H1 (cell line): ENCODE data around the gene SORBS1. TPM values are rescaled to one million over a fixed set of nuclear protein-coding genes. Genes with fewer than 3 reads are reported as not detected.
A peak's percentile ranks its signal among the peaks of the same experiment; 100 is the strongest.

ENCODE experiments used
- CTCF ChIA-PET: fragments of 300-600 bp; sonication (Branson Sonifier 250); formaldehyde crosslinking; loops from one replicate; lab custom pipeline; 2021; ENCODE audit not compliant: partially characterized antibody; lab: Charles Lee
- POLR2A ChIA-PET: fragments of 300-600 bp; sonication (Branson Sonifier 250); formaldehyde crosslinking; loops from one replicate; lab custom pipeline; 2021; ENCODE audit warnings: inconsistent platforms; ENCODE audit not compliant: partially characterized antibody; lab: Charles Lee
- DNase-seq, 2 experiments: peaks; one replicate each; pipeline versions ENCODE4 v3.0.0 to v3.0.0-alpha.2; 2010 to 2022; ENCODE audit warnings: low spot score in 2 of 2, low read depth in 1 of 2, mixed read lengths in 1 of 2
- FAIRE-seq: peaks from 2 replicates; lab custom pipeline; 2011; peaks lifted over from hg19 to GRCh38; lab: Jason Lieb, UNC
- H2AFZ ChIP-seq: 2 replicates; pipeline ENCODE4 v1.8.1; 2012; ENCODE audit warnings: low read length, inconsistent platforms
- H2AK5ac ChIP-seq: 2 replicates; pipeline ENCODE4 v1.6.1; 2013; ENCODE audit warnings: low read depth, low read length
- H2BK120ac ChIP-seq: replicated peaks from 2 replicates; pipeline ENCODE3; 2013; ENCODE audit warnings: low read depth, low read length, inconsistent platforms
- H2BK12ac ChIP-seq: 2 replicates; pipeline ENCODE4 v1.6.1; 2013; ENCODE audit warnings: low read depth, low read length
- H2BK15ac ChIP-seq: 2 replicates; pipeline ENCODE4 v1.6.1; 2013; ENCODE audit warnings: low read length
- H2BK20ac ChIP-seq: 2 replicates; pipeline ENCODE4 v1.6.1; 2013; ENCODE audit warnings: low read length
- H2BK5ac ChIP-seq: 2 replicates; pipeline ENCODE4 v1.6.1; 2013; ENCODE audit warnings: low read depth, low read length
- H3K14ac ChIP-seq: 2 replicates; pipeline ENCODE4 v1.6.1; 2013; ENCODE audit warnings: inconsistent platforms; ENCODE audit not compliant: insufficient read length
- H3K18ac ChIP-seq: 2 replicates; pipeline ENCODE4 v1.6.1; 2013; ENCODE audit warnings: low read length; ENCODE audit errors: extremely low read depth
- H3K23ac ChIP-seq: 2 replicates; pipeline ENCODE4 v1.6.1; 2013; ENCODE audit warnings: inconsistent platforms; ENCODE audit not compliant: insufficient read length
- H3K23me2 ChIP-seq: 2 replicates; pipeline ENCODE4 v1.6.1; 2013; ENCODE audit warnings: low read depth, low read length
- H3K27ac ChIP-seq: 2 replicates; pipeline ENCODE4 v1.6.1; 2011; ENCODE audit warnings: low read depth, low read length, inconsistent platforms
- H3K27me3 ChIP-seq, 4 experiments: replicated peaks in 1 of 4; 1 replicate in 1 of 4; 2 replicates in 3 of 4; pipeline versions ENCODE4 v1.6.1 to v1.8.1; 2011 to 2013; ENCODE audit warnings: low read length in 3 of 4, mild to moderate bottlenecking in 3 of 4, inconsistent platforms in 2 of 4, mixed read lengths in 2 of 4, moderate library complexity in 1 of 4; ENCODE audit not compliant: control insufficient read depth in 3 of 4, insufficient read depth in 3 of 4; ENCODE audit errors: extremely low read depth in 1 of 4
- H3K36me3 ChIP-seq, 4 experiments: 2 replicates each; pipeline versions ENCODE4 v1.6.1 to v1.8.1; 2011 to 2013; ENCODE audit warnings: mild to moderate bottlenecking in 4 of 4, low read length in 3 of 4, moderate library complexity in 2 of 4, control low read depth in 1 of 4, inconsistent platforms in 1 of 4; ENCODE audit not compliant: insufficient read depth in 4 of 4, control insufficient read depth in 2 of 4
- H3K4ac ChIP-seq: replicated peaks from 2 replicates; pipeline ENCODE3; 2013; ENCODE audit warnings: low read length, low read depth, mixed read lengths, inconsistent platforms; ENCODE audit not compliant: insufficient read length
- H3K4me1 ChIP-seq, 4 experiments: replicated peaks in 1 of 4; 1 replicate in 1 of 4; 2 replicates in 3 of 4; pipeline versions ENCODE4 v1.6.1 to v1.8.1; 2011 to 2013; ENCODE audit warnings: low read length in 3 of 4, inconsistent platforms in 2 of 4, mixed read lengths in 1 of 4; ENCODE audit not compliant: insufficient read depth in 4 of 4, control insufficient read depth in 3 of 4
- H3K4me2 ChIP-seq, 2 experiments: 2 replicates each; pipeline versions ENCODE4 v1.6.1 to v1.8.1; 2011 to 2013; ENCODE audit warnings: low read depth in 2 of 2, low read length in 2 of 2, control low read depth in 1 of 2, inconsistent platforms in 1 of 2, mild to moderate bottlenecking in 1 of 2; ENCODE audit not compliant: insufficient read depth in 1 of 2
- H3K4me3 ChIP-seq, 4 experiments: fragments of 200-600, 300-600 bp in 1 of 4; sonication (generic), shearing (Covaris generic), sonication (Bioruptor Twin) in 1 of 4; 2 replicates each; pipeline versions ENCODE4 v1.5.1 to v1.8.1; 2011 to 2016; ENCODE audit warnings: low read length in 4 of 4, low read depth in 3 of 4, control low read depth in 2 of 4, inconsistent platforms in 2 of 4, mild to moderate bottlenecking in 2 of 4, mixed read lengths in 1 of 4, moderate library complexity in 1 of 4; ENCODE audit not compliant: insufficient read depth in 2 of 4; ENCODE audit errors: extremely low read depth in 1 of 4
- H3K56ac ChIP-seq: replicated peaks from 2 replicates; pipeline ENCODE3; 2013; ENCODE audit warnings: low read depth, mild to moderate bottlenecking, mixed read lengths, low read length, inconsistent platforms; ENCODE audit not compliant: insufficient read length
- H3K79me1 ChIP-seq: 2 replicates; pipeline ENCODE4 v1.6.1; 2013; ENCODE audit warnings: low read depth, low read length, control low read depth
- H3K79me2 ChIP-seq, 2 experiments: 2 replicates each; pipeline versions ENCODE4 v1.6.1 to v1.8.1; 2012 to 2013; ENCODE audit warnings: low read length in 2 of 2, mild to moderate bottlenecking in 2 of 2, inconsistent platforms in 1 of 2; ENCODE audit not compliant: insufficient read depth in 2 of 2, control insufficient read depth in 1 of 2
- H3K9ac ChIP-seq, 4 experiments: replicated peaks in 1 of 4; 1 replicate in 1 of 4; 2 replicates in 3 of 4; pipeline versions ENCODE4 v1.6.1 to v1.8.1; 2011 to 2013; ENCODE audit warnings: low read depth in 3 of 4, low read length in 3 of 4, control low read depth in 2 of 4, mild to moderate bottlenecking in 2 of 4, moderate library complexity in 2 of 4, inconsistent platforms in 1 of 4; ENCODE audit errors: extremely low read depth in 1 of 4
- H3K9me3 ChIP-seq, 2 experiments: 2 replicates each; pipeline versions ENCODE4 v1.6.1 to v1.8.1; 2012 to 2013; ENCODE audit warnings: mild to moderate bottlenecking in 2 of 2, moderate library complexity in 2 of 2, control low read depth in 1 of 2, inconsistent platforms in 1 of 2, low read depth in 1 of 2, low read length in 1 of 2, mixed read lengths in 1 of 2; ENCODE audit not compliant: insufficient read depth in 2 of 2
- H4K20me1 ChIP-seq, 2 experiments: replicated peaks in 1 of 2; 2 replicates each; pipeline versions ENCODE3 to v1.8.1; 2011 to 2013; ENCODE audit warnings: inconsistent platforms in 2 of 2, low read length in 2 of 2, mild to moderate bottlenecking in 1 of 2; ENCODE audit not compliant: insufficient read depth in 2 of 2, control insufficient read depth in 1 of 2
- H4K5ac ChIP-seq: 2 replicates; pipeline ENCODE4 v1.6.1; 2013; ENCODE audit warnings: low read length, low read depth, mixed read lengths, inconsistent platforms; ENCODE audit not compliant: insufficient read length
- H4K8ac ChIP-seq: 2 replicates; pipeline ENCODE4 v1.8.0; 2013; ENCODE audit warnings: mild to moderate bottlenecking, moderate library complexity, low read length, inconsistent platforms; ENCODE audit not compliant: insufficient read depth; ENCODE audit errors: extremely low read depth
- H4K91ac ChIP-seq: replicated peaks from 2 replicates; pipeline ENCODE3; 2013; ENCODE audit warnings: low read length, mixed read lengths, inconsistent platforms; ENCODE audit not compliant: insufficient read length
- KDM5A ChIP-seq: fragments of 200-600 bp; IDR thresholded peaks from 2 replicates; pipeline ENCODE4 v1.7.1; 2012; ENCODE audit warnings: mild to moderate bottlenecking, low read length, inconsistent platforms, mixed read lengths
- TEAD4 ChIP-seq: IDR thresholded peaks from 2 replicates; pipeline ENCODE4 v1.6.1; 2012; ENCODE audit warnings: low read depth, low read length, inconsistent platforms, mixed read lengths
- WGBS, 2 experiments: shearing (Covaris generic) in 1 of 2; methylation state at CpG; one replicate each; pipeline versions ENCODE4 v1.1.6 to v1.1.7; 2013 to 2015; ENCODE audit warnings: low lambda C conversion rate in 2 of 2, mixed read lengths in 2 of 2, inconsistent platforms in 1 of 2, low coverage in 1 of 2, missing lambda C conversion rate in 1 of 2; ENCODE audit not compliant: insufficient replicate concordance in 2 of 2, insufficient coverage in 1 of 2, insufficient read length in 1 of 2; ENCODE audit errors: extremely low coverage in 1 of 2, missing lambda C conversion rate in 1 of 2; 5-methylcytosine and 5-hydroxymethylcytosine counted together
- polyA plus RNA-seq, 7 experiments: library from polyadenylated mRNA; depleted of rRNA in 3 of 7; stranded (reverse) in 5 of 7; unstranded in 2 of 7; fragments of >200 nt in 5 of 7; fragments of 200-250 nt in 2 of 7; gene quantifications; 1 replicate in 5 of 7; 2 replicates in 1 of 7; 4 replicates in 1 of 7; pipeline versions ENCODE4 v1.2.1 to v1.2.3, GENCODE V29; 2011 to 2013; ENCODE audit warnings: missing spikeins in 2 of 7, mixed read lengths in 2 of 7
- total RNA-seq: library from RNA; stranded (reverse); fragmentation: NEBNext Ultra II Directional; extraction: Animal tissue kit (Norgen Biotek cat#: 25700); gene quantifications from 2 replicates; pipeline ENCODE4 v1.2.1, GENCODE V29; 2021

Gene SORBS1
- total and polyA plus RNA-seq, 2 of the 8 experiments (the other 6 are each of a cell fraction or from before 2014, with no cell fraction given), result 16.0 to 35.0 TPM

GRCh38 chr10:95499482-95499989, 61.6 kb downstream of the SORBS1 start:
- no peak overlapping the region for H2BK5ac ChIP-seq
- H3K9me3 ChIP-seq, result no peaks in the 10 kb centered on the region
- H3K4me1 ChIP-seq, result peaks cover 0 to 11% (median 6%) of the 10 kb centered on the region in 4 experiments; a peak in 6 of 7 replicates
- no peaks in the 10 kb centered on the region; the same call in 1 of the 2 replicates for H3K79me1 ChIP-seq
- H3K27ac ChIP-seq, result no peak overlapping the region
- no peak for FAIRE-seq
- H3K23ac ChIP-seq, result no peak overlapping the region
- peaks cover 0 to 2% of the 10 kb centered on the region in 2 experiments for H4K20me1 ChIP-seq
- H2AFZ ChIP-seq, result no peak overlapping the region
- H3K36me3 ChIP-seq, result no peaks in the 10 kb centered on the region
- no peaks in the 10 kb centered on the region; the same call in 1 of the 2 replicates for H3K23me2 ChIP-seq
- no peak overlapping the region for H2BK12ac ChIP-seq
- no peaks in the 10 kb centered on the region for H3K27me3 ChIP-seq
- H3K4me2 ChIP-seq, result peak overlapping the region in 1 of 2 experiments; percentile 16; a peak in 1 of 4 replicates
- DNase-seq, result no peak
- no peak overlapping the region for H3K4me3 ChIP-seq
- no peak overlapping the region for H3K4ac ChIP-seq
- H3K14ac ChIP-seq, result no peak overlapping the region
- H4K8ac ChIP-seq, result no peak overlapping the region
- ChIA-PET POLR2A (no interaction called here), CTCF (interaction anchor here (1.5 kb wide), 1 partner anchor 53 kb away, joined by 6 read pairs; no protein-coding TSS in a partner anchor)
- no peak overlapping the region for H2AK5ac ChIP-seq
- H3K56ac ChIP-seq, result no peak overlapping the region
- peaks cover 0 to 49% of the 10 kb centered on the region in 2 experiments; a peak in 3 of 4 replicates for H3K79me2 ChIP-seq
- H3K18ac ChIP-seq, result no peak overlapping the region
- no peak for TF ChIP-seq KDM5A
- TF ChIP-seq TEAD4, result no peak
- H4K5ac ChIP-seq, result no peak overlapping the region
- no peak overlapping the region for H4K91ac ChIP-seq
- no peak overlapping the region for H3K9ac ChIP-seq
- no peak overlapping the region for H2BK15ac ChIP-seq
- H2BK120ac ChIP-seq, result no peak overlapping the region
- no peak overlapping the region for H2BK20ac ChIP-seq
- WGBS, 2 experiments, result 86% methylated on average over 6 of the region's 6 CpGs; no CpG with 5 or more reads in 1 of the 2 experiments
